HCT116 (cell line): Measurements from ENCODE around the gene EXD3. TPM values are rescaled to one million over a fixed set of nuclear protein-coding genes. Genes with fewer than 3 reads are reported as not detected.
A peak's percentile ranks its signal among the peaks of the same experiment; 100 is the strongest.

Experiments used
- ATAC-seq: fragments of 200-7000 bp; cut with Tn5 transposase; 2 replicates; pipeline ENCODE4 v1.9.1; 2020; ENCODE audit warnings: mild to moderate bottlenecking, moderate library complexity
- BruUV-seq: library from RNA; stranded (reverse); fragments of 400-500 nt; replicated peaks from 2 replicates; lab custom pipeline; 2021; lab: Mats Ljungman, UMichigan
- CTCF ChIA-PET: fragments of 300-600 bp; sonication (Branson Sonifier 250); formaldehyde crosslinking; loops from one replicate; lab custom pipeline; 2021; ENCODE audit warnings: antibody characterized with exemption; lab: Charles Lee
- POLR2A ChIA-PET: fragments of 300-600, 350-600 bp; sonication (Branson Sonifier 250); formaldehyde crosslinking; loops from one replicate; lab custom pipeline; 2021; ENCODE audit warnings: antibody characterized with exemption; lab: Charles Lee
- RAD21 ChIA-PET, 2 experiments: fragments of 300-600 bp; sonication (Branson Sonifier 250); formaldehyde crosslinking; loops; one replicate each; lab custom pipeline; 2023; ENCODE audit warnings: low total read pairs in 2 of 2; ENCODE audit not compliant: uncharacterized antibody in 2 of 2, unreplicated experiment in 2 of 2, low non-redundant PET in 1 of 2; lab: Charles Lee
- DNase-seq: peaks from one replicate; pipeline ENCODE4 v3.0.0-alpha.2; 2010; ENCODE audit warnings: low read depth, low spot score
- H2AFZ ChIP-seq: fragments of 200-600 bp; shearing (Covaris generic), sonication (generic); 2 replicates; pipeline ENCODE4 v1.6.1; 2017; ENCODE audit warnings: low read depth, mixed run types, mixed read lengths, antibody characterized with exemption, low read length; ENCODE audit not compliant: poor library complexity, severe bottlenecking
- H3K27ac ChIP-seq: 2 replicates; pipeline ENCODE4 v1.5.1; 2012; ENCODE audit warnings: low read depth, low read length
- H3K27me3 ChIP-seq: fragments of 200-600 bp; sonication (generic); 2 replicates; pipeline ENCODE4 v1.6.1; 2016; ENCODE audit warnings: mixed run types, low read length, mixed read lengths; ENCODE audit not compliant: insufficient read depth
- H3K36me3 ChIP-seq, 2 experiments: fragments of 200-500 bp in 1 of 2; fragments of 200-600 bp in 1 of 2; sonication (Bioruptor generic) in 1 of 2; sonication (generic) in 1 of 2; 2 replicates each; pipeline versions ENCODE4 v1.5.1 to v1.6.1; 2014 to 2016; ENCODE audit warnings: low read length in 2 of 2, inconsistent platforms in 1 of 2, mixed read lengths in 1 of 2, mixed run types in 1 of 2; ENCODE audit not compliant: insufficient read depth in 2 of 2, control insufficient read depth in 1 of 2
- H3K4me1 ChIP-seq, 2 experiments: fragments of 200-600 bp in 1 of 2; sonication (generic) in 1 of 2; 2 replicates each; pipeline versions ENCODE4 v1.5.1 to v1.6.1; 2012 to 2017; ENCODE audit warnings: low read length in 2 of 2, inconsistent platforms in 1 of 2, mild to moderate bottlenecking in 1 of 2, mixed read lengths in 1 of 2, mixed run types in 1 of 2, moderate library complexity in 1 of 2; ENCODE audit not compliant: insufficient read depth in 2 of 2, control insufficient read depth in 1 of 2
- H3K4me2 ChIP-seq: fragments of 200-600 bp; sonication (generic); 2 replicates; pipeline ENCODE4 v1.6.1; 2017; ENCODE audit warnings: mixed run types, low read length, mixed read lengths
- H3K4me3 ChIP-seq, 2 experiments: fragments of 200-600 bp in 1 of 2; sonication (generic) in 1 of 2; replicated peaks in 1 of 2; 2 replicates each; pipeline ENCODE4 v1.5.1; 2011 to 2016; ENCODE audit warnings: low read length in 2 of 2, control low read depth in 1 of 2, low read depth in 1 of 2, mild to moderate bottlenecking in 1 of 2, mixed read lengths in 1 of 2, mixed run types in 1 of 2
- H3K79me2 ChIP-seq: fragments of 200-600 bp; sonication (generic); 2 replicates; pipeline ENCODE4 v1.6.1; 2017; ENCODE audit warnings: mild to moderate bottlenecking, mixed run types, low read length, moderate library complexity, mixed read lengths; ENCODE audit not compliant: insufficient read depth
- H3K9ac ChIP-seq: fragments of 200-600 bp; sonication (generic); 2 replicates; pipeline ENCODE4 v1.6.1; 2016; ENCODE audit warnings: low read length, mixed read lengths
- H3K9me2 ChIP-seq: fragments of 200-600 bp; sonication (generic), shearing (Covaris generic); 2 replicates; pipeline ENCODE4 v1.6.1; 2017; ENCODE audit warnings: mixed run types, mild to moderate bottlenecking, moderate library complexity; ENCODE audit not compliant: insufficient read depth
- H3K9me3 ChIP-seq, 2 experiments: fragments of 200-500 bp in 1 of 2; fragments of 200-600 bp in 1 of 2; sonication (Bioruptor generic) in 1 of 2; sonication (generic) in 1 of 2; 2 replicates each; pipeline ENCODE4 v1.6.1; 2014 to 2017; ENCODE audit warnings: low read length in 2 of 2, mixed read lengths in 2 of 2, inconsistent platforms in 1 of 2, low read depth in 1 of 2, mild to moderate bottlenecking in 1 of 2, mixed run types in 1 of 2, moderate library complexity in 1 of 2; ENCODE audit not compliant: control insufficient read depth in 1 of 2, insufficient read depth in 1 of 2
- H4K20me1 ChIP-seq: fragments of 200-600 bp; sonication (generic), shearing (Covaris generic); 2 replicates; pipeline ENCODE4 v1.6.1; 2017; ENCODE audit warnings: mixed run types, mild to moderate bottlenecking, moderate library complexity; ENCODE audit not compliant: insufficient read depth
- CEBPB ChIP-seq: IDR thresholded peaks from 2 replicates; pipeline ENCODE4 v1.6.1; 2012; ENCODE audit warnings: low read depth
- EGR1 ChIP-seq: IDR thresholded peaks from 2 replicates; pipeline ENCODE4 v1.6.1; 2012; ENCODE audit warnings: low read depth
- ELF1 ChIP-seq: IDR thresholded peaks from 2 replicates; pipeline ENCODE4 v1.6.1; 2012; ENCODE audit warnings: low read depth, borderline replicate concordance
- EZH2 ChIP-seq: fragments of 200-600 bp; sonication (generic); IDR thresholded peaks from 2 replicates; pipeline ENCODE4 v1.6.1; 2017; ENCODE audit warnings: antibody characterized with exemption, mixed run types
- FOSL1 ChIP-seq: IDR thresholded peaks from 2 replicates; pipeline ENCODE4 v1.6.1; 2012; ENCODE audit warnings: low read depth
- POLR2AphosphoS5 ChIP-seq: IDR thresholded peaks from 2 replicates; pipeline ENCODE4 v1.6.1; 2011; ENCODE audit warnings: mild to moderate bottlenecking, low read depth, low read length, moderate library complexity
- SIN3A ChIP-seq: IDR thresholded peaks from 2 replicates; pipeline ENCODE4 v1.6.1; 2012; ENCODE audit warnings: low read depth
- SP1 ChIP-seq: IDR thresholded peaks from 2 replicates; pipeline ENCODE4 v1.6.1; 2012; ENCODE audit warnings: low read depth
- SRF ChIP-seq: IDR thresholded peaks from 2 replicates; pipeline ENCODE4 v1.6.1; 2012; ENCODE audit warnings: low read depth
- TCF7L2 ChIP-seq: IDR thresholded peaks from 2 replicates; pipeline ENCODE4 v1.7.0; 2011; ENCODE audit warnings: borderline replicate concordance, inconsistent platforms; ENCODE audit not compliant: insufficient read depth, insufficient read length; ENCODE audit errors: extremely low read depth
- YY1 ChIP-seq: IDR thresholded peaks from 2 replicates; pipeline ENCODE4 v1.6.1; 2011; ENCODE audit warnings: low read length, low read depth, moderate library complexity, mild to moderate bottlenecking; ENCODE audit not compliant: insufficient replicate concordance; ENCODE audit errors: extremely low read depth
- ZFX ChIP-seq: fragments of 450-650 bp; IDR thresholded peaks from 2 replicates; pipeline ENCODE4 v1.6.1; 2017
- ZNF274 ChIP-seq: fragments of 200-500 bp; sonication (Bioruptor generic); IDR thresholded peaks from 2 replicates; pipeline ENCODE4 v1.6.1; 2014; ENCODE audit warnings: mild to moderate bottlenecking, low read depth, low read length, inconsistent platforms
- intact Hi-C: fragments of 100-400 bp; cut with micrococcal nuclease; formaldehyde crosslinking; loops from 2 replicates; pipeline ENCODE4 v1.10.0; 2022
- total RNA-seq: library from RNA; stranded (reverse); gene quantifications from one replicate; pipeline ENCODE4 v1.2.1, GENCODE V29; 2021; ENCODE audit not compliant: unreplicated experiment
- TF ChIP-seq, protein P1 (sequence below): IDR thresholded peaks from 2 replicates; pipeline ENCODE4 v1.6.1; 2012; ENCODE audit warnings: low read depth
- TF ChIP-seq, protein P2 (sequence below): IDR thresholded peaks from 2 replicates; pipeline ENCODE4 v1.6.1; 2012
- TF ChIP-seq, protein P3 (sequence below): IDR thresholded peaks from 2 replicates; pipeline ENCODE4 v1.6.1; 2012

The EXD3 gene
- total RNA-seq, 1 experiment from 2014 or later, result 25.4 TPM

DNA sequence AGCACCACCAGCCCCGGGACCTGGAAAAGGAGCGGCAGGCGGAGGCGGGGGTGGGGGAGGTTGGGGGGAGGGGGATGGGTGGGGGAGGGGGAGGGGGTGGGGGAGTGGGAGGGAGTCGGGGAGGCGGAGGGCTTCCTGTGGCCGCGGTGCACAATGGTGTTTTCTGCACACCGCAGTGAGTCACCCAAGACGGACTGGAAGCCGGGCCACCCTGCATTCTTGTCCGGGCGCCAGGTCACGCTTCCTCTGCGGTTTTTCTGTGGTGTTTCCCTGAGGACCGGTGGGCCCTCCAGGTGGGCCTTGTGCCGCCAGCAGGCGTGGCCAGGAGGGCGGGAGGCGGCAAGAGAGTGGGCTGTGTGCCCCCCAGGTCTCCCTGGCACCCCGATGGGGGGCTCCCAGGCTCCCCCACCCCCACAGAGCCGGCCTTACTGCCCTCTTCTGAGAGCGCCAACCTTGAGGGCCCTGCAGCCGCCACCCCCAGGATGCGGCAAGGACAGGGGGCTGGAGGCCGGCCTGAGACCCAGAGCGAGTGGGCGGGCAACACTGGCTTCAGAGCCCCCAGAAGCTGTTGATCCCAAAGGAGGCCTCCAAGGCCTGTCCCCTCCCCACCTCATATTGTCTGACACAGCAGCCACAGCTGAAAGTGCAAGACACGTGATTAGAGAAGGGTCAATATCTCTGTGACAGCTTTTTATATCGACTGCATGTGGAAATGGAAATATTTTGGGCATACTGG, 11.1 kb downstream of the EXD3 start:
- Histone ChIP-seq H2AFZ (no peak overlapping the region), H3K27ac (peak overlapping the region; percentile 95)

DNA sequence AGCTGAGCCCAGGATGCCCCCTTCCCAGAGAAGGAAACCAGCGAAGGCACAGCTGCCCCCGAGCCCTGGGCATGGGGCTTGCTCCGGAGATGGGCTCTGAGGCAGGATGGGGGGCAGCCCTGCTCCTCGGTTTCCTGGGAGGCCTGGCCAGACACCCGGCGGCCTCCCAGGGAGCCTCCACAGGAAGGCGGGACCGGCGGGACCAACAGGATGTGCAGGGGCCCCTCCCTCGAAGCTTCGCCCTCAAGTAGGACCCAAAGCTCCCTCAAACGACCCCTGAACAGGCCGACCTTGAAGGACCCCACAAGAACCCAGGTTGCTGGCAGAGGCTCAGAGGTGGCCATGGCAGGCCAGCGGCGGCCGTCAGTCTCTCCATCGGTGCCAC, 11.7 kb downstream of the EXD3 start:
- ATAC-seq (peak; percentile 26), DNase-seq (no peak)
- peak overlapping the region; percentile 32 to 55 for H3K4me3 ChIP-seq
- no peaks in the 10 kb centered on the region for H3K27me3 ChIP-seq
- intact Hi-C loops, result no loop called here
- no peaks in the 10 kb centered on the region for H3K9me3 ChIP-seq
- no peaks in the 10 kb centered on the region for H4K20me1 ChIP-seq
- H3K27ac ChIP-seq, result peak overlapping the region; percentile 95
- H3K9ac ChIP-seq, result peak overlapping the region; percentile 65
- RAD21 ChIA-PET, result no interaction called here
- POLR2A ChIA-PET, result interaction anchor here (0.6 kb wide), 1 partner anchor 109 kb away, joined by 3 read pairs; no protein-coding TSS in a partner anchor
- CTCF ChIA-PET, result interaction anchor here (1.7 kb wide), 1 partner anchor 12 kb away, joined by 7 read pairs; the partner anchor contains the start of genes EXD3 and NOXA1
- no peaks in the 10 kb centered on the region for H3K9me2 ChIP-seq
- peak overlapping the region; percentile 88 for H3K4me2 ChIP-seq
- no peaks in the 10 kb centered on the region for H3K36me3 ChIP-seq
- H2AFZ ChIP-seq, result no peak overlapping the region
- BruUV-seq, result no TSS peak
- H3K79me2 ChIP-seq, result peaks cover 26% of the 10 kb centered on the region; the same call in 1 of the 2 replicates
- H3K4me1 ChIP-seq, result peaks cover 47 to 72% of the 10 kb centered on the region in 2 experiments
- TF ChIP-seq, protein P1, sequence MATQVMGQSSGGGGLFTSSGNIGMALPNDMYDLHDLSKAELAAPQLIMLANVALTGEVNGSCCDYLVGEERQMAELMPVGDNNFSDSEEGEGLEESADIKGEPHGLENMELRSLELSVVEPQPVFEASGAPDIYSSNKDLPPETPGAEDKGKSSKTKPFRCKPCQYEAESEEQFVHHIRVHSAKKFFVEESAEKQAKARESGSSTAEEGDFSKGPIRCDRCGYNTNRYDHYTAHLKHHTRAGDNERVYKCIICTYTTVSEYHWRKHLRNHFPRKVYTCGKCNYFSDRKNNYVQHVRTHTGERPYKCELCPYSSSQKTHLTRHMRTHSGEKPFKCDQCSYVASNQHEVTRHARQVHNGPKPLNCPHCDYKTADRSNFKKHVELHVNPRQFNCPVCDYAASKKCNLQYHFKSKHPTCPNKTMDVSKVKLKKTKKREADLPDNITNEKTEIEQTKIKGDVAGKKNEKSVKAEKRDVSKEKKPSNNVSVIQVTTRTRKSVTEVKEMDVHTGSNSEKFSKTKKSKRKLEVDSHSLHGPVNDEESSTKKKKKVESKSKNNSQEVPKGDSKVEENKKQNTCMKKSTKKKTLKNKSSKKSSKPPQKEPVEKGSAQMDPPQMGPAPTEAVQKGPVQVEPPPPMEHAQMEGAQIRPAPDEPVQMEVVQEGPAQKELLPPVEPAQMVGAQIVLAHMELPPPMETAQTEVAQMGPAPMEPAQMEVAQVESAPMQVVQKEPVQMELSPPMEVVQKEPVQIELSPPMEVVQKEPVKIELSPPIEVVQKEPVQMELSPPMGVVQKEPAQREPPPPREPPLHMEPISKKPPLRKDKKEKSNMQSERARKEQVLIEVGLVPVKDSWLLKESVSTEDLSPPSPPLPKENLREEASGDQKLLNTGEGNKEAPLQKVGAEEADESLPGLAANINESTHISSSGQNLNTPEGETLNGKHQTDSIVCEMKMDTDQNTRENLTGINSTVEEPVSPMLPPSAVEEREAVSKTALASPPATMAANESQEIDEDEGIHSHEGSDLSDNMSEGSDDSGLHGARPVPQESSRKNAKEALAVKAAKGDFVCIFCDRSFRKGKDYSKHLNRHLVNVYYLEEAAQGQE, result no peak
- TF ChIP-seq, protein P2, sequence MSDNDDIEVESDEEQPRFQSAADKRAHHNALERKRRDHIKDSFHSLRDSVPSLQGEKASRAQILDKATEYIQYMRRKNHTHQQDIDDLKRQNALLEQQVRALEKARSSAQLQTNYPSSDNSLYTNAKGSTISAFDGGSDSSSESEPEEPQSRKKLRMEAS, result no peak
- TF ChIP-seq ZFX, result no peak
- no peak for TF ChIP-seq EGR1
- TF ChIP-seq YY1, result no peak
- no peak for TF ChIP-seq ZNF274
- no peak for TF ChIP-seq SP1
- TF ChIP-seq SRF, result no peak
- TF ChIP-seq, protein P3, sequence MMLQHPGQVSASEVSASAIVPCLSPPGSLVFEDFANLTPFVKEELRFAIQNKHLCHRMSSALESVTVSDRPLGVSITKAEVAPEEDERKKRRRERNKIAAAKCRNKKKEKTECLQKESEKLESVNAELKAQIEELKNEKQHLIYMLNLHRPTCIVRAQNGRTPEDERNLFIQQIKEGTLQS, result no peak
- TF ChIP-seq TCF7L2, result no peak
- TF ChIP-seq EZH2, result no peak
- no peak for TF ChIP-seq ELF1
- TF ChIP-seq SIN3A, result no peak
- TF ChIP-seq CEBPB, result no peak

More for the DNA sequence above, 11.1 kb downstream of the EXD3 start:
- Histone ChIP-seq H4K20me1 (no peaks in the 10 kb centered on the region), H3K9me2 (no peaks in the 10 kb centered on the region), H3K9ac (peak overlapping the region; percentile 78), H3K4me1 (peaks cover 47 to 67% of the 10 kb centered on the region in 2 experiments), H3K36me3 (no peaks in the 10 kb centered on the region), H3K79me2 (peaks cover 30% of the 10 kb centered on the region; the same call in 1 of the 2 replicates), H3K4me3 (peak overlapping the region; percentile 32 to 55), H3K9me3 (no peaks in the 10 kb centered on the region), H3K4me2 (peak overlapping the region; percentile 89), H3K27me3 (no peaks in the 10 kb centered on the region)
- DNase-seq, result peak; percentile 75
- TF ChIP-seq POLR2AphosphoS5 (peak; percentile 45; the same call in 1 of the 2 replicates), ZFX (peak; percentile 50; the same call in 1 of the 2 replicates), FOSL1 (no peak), TCF7L2 (peak; percentile 74), ELF1 (no peak)
- ATAC-seq, result peak; percentile 67
- ChIA-PET RAD21 (interaction anchor here in 1 of 2 experiments (1.2 kb wide), 1 partner anchor 125 kb away, joined by 3 read pairs; no protein-coding TSS in a partner anchor), POLR2A (interaction anchor here (0.6 to 2.2 kb wide), 3 partner anchors 11 to 110 kb away, joined by 3 to 10 read pairs (median 3); partner anchors contain the start of genes EXD3, NOXA1 and NRARP), CTCF (interaction anchor here (1.0 to 1.7 kb wide), 2 partner anchors 11 to 171 kb away, joined by 3 to 7 read pairs; partner anchors contain the start of genes EXD3, NOXA1 and TUBB4B)
- no TSS peak for BruUV-seq
- intact Hi-C loops, result no loop called here
